ENCODE data around the gene UST. TPM values are rescaled to one million over a fixed set of nuclear protein-coding genes. Genes with fewer than 3 reads are reported as not detected.

UST gene
- total RNA-seq, 5 donors from 2014 or later (not counting 1 experiment from before 2014, with no cell fraction given): 1.9 to 5.3 (median 3.0) TPM

- H3K4me1 ChIP-seq (ENCODE audit: control insufficient read depth in 1 of 2, extremely low read depth in 1 of 2, insufficient read depth in 2 of 2, low read length in 2 of 2): no peaks in the 10 kb centered on the region
- peaks cover 0 to 7% (median 0%) of the 10 kb centered on the region in 3 donors for H3K9me3 Mint-ChIP-seq
- ATAC-seq (replicated peaks in 1 of 4): no peak
- H3K9me3 ChIP-seq: no peaks in the 10 kb centered on the region
- no peak for DNase-seq
- no peak overlapping the region for H3K27ac ChIP-seq (ENCODE audit: low read length)
- no peaks in the 10 kb centered on the region for H3K36me3 ChIP-seq (ENCODE audit: control insufficient read depth in 2 of 2, extremely low read depth in 1 of 2, insufficient read depth in 1 of 2, low read length in 1 of 2)
- no peak overlapping the region for H3K4me3 ChIP-seq (ENCODE audit: control insufficient read depth in 1 of 2, extremely low read depth in 1 of 2, low read length in 1 of 2)
- H3K4me3 Mint-ChIP-seq: no peak overlapping the region
- H3K27me3 ChIP-seq (replicated peaks in 1 of 2; ENCODE audit: control insufficient read depth in 2 of 2, extremely low read depth in 1 of 2, insufficient read depth in 2 of 2, low read length in 1 of 2): no peaks in the 10 kb centered on the region
- POLR2A ChIA-PET: no interaction called here
- CTCF ChIA-PET: no interaction called here
- H3K27ac Mint-ChIP-seq: no peak overlapping the region
- H3K4me1 Mint-ChIP-seq: peaks cover 0 to 2% (median under 1%) of the 10 kb centered on the region in 3 donors
- H3K27me3 Mint-ChIP-seq: peaks cover 0 to 2% of the 10 kb centered on the region in 2 donors
- no peaks in the 10 kb centered on the region for H3K36me3 Mint-ChIP-seq
- 75% methylated on average over 2 of the region's 5 CpGs for WGBS (ENCODE audit: insufficient coverage)
Measured at GRCh38 chr6:148814082-148814790, 67.4 kb downstream of the UST start.

- ATAC-seq (replicated peaks in 1 of 4) (no peak), DNase-seq (no peak)
- no CpG with 5 or more reads among the region's 2 CpGs for WGBS (ENCODE audit: insufficient coverage)
- peaks cover 0 to 7% (median 0%) of the 10 kb centered on the region in 3 donors for H3K9me3 Mint-ChIP-seq
- Histone ChIP-seq H3K27ac (ENCODE audit: low read length) (no peak overlapping the region), H3K9me3 (no peaks in the 10 kb centered on the region), H3K4me3 (ENCODE audit: control insufficient read depth in 1 of 2, extremely low read depth in 1 of 2, low read length in 1 of 2) (no peak overlapping the region), H3K4me1 (ENCODE audit: control insufficient read depth in 1 of 2, extremely low read depth in 1 of 2, insufficient read depth in 2 of 2, low read length in 2 of 2) (no peaks in the 10 kb centered on the region), H3K27me3 (replicated peaks in 1 of 2; ENCODE audit: control insufficient read depth in 2 of 2, extremely low read depth in 1 of 2, insufficient read depth in 2 of 2, low read length in 1 of 2) (no peaks in the 10 kb centered on the region), H3K36me3 (ENCODE audit: control insufficient read depth in 2 of 2, extremely low read depth in 1 of 2, insufficient read depth in 1 of 2, low read length in 1 of 2) (no peaks in the 10 kb centered on the region)
- H3K4me3 Mint-ChIP-seq: no peak overlapping the region
- H3K36me3 Mint-ChIP-seq: no peaks in the 10 kb centered on the region
- H3K27me3 Mint-ChIP-seq: peaks cover 0 to 2% of the 10 kb centered on the region in 2 donors
- no peak overlapping the region for H3K27ac Mint-ChIP-seq
- POLR2A ChIA-PET: no interaction called here
- peaks cover 0 to 2% (median 0%) of the 10 kb centered on the region in 3 donors for H3K4me1 Mint-ChIP-seq
- CTCF ChIA-PET: no interaction called here
Measured at GRCh38 chr6:148814869-148815268, 68.0 kb downstream of the UST start.

- Histone ChIP-seq H3K27ac (ENCODE audit: low read length) (no peak overlapping the region), H3K4me3 (ENCODE audit: control insufficient read depth in 1 of 2, extremely low read depth in 1 of 2, low read length in 1 of 2) (no peak overlapping the region), H3K9me3 (no peaks in the 10 kb centered on the region), H3K4me1 (ENCODE audit: control insufficient read depth in 1 of 2, extremely low read depth in 1 of 2, insufficient read depth in 2 of 2, low read length in 2 of 2) (no peaks in the 10 kb centered on the region), H3K36me3 (ENCODE audit: control insufficient read depth in 2 of 2, extremely low read depth in 1 of 2, insufficient read depth in 1 of 2, low read length in 1 of 2) (no peaks in the 10 kb centered on the region), H3K27me3 (replicated peaks in 1 of 2; ENCODE audit: control insufficient read depth in 2 of 2, extremely low read depth in 1 of 2, insufficient read depth in 2 of 2, low read length in 1 of 2) (no peaks in the 10 kb centered on the region)
- Mint-ChIP-seq H3K4me3 (no peak overlapping the region), H3K27me3 (peaks cover 0 to 2% of the 10 kb centered on the region in 2 donors), H3K9me3 (peaks cover 0 to 7% (median 0%) of the 10 kb centered on the region in 3 donors), H3K4me1 (peaks cover 0 to 2% (median 0%) of the 10 kb centered on the region in 3 donors), H3K36me3 (no peaks in the 10 kb centered on the region), H3K27ac (no peak overlapping the region)
- POLR2A ChIA-PET: no interaction called here
- no peak for DNase-seq
- no peak for ATAC-seq (replicated peaks in 1 of 4)
- CTCF ChIA-PET: no interaction called here
Measured at GRCh38 chr6:148816117-148816516, 69.3 kb downstream of the UST start.

- Mint-ChIP-seq H3K9me3 (peaks cover 0 to 7% (median 0%) of the 10 kb centered on the region in 3 donors), H3K27ac (no peak overlapping the region)
- CTCF ChIA-PET: interaction anchor here in 1 of 2 donors (0.6 kb wide), 1 partner anchor 155 kb away, joined by 3 read pairs; no protein-coding TSS in a partner anchor
Measured at GRCh38 chr6:148817689-148818088, 70.9 kb downstream of the UST start.

GRCh38 chr6:148818939-148819575 lies 72.2 kb downstream of the UST start:
- H3K27ac Mint-ChIP-seq: no peak overlapping the region
- H3K27me3 Mint-ChIP-seq: peaks cover 0 to 2% of the 10 kb centered on the region in 2 donors
- no peaks in the 10 kb centered on the region for H3K9me3 ChIP-seq
- DNase-seq (no peak), ATAC-seq (replicated peaks in 1 of 4) (no peak)
- CTCF ChIA-PET: no interaction called here
- H3K4me1 Mint-ChIP-seq: peaks cover 0 to 7% (median 0%) of the 10 kb centered on the region in 3 donors
- no peak overlapping the region for H3K4me3 Mint-ChIP-seq
- WGBS (ENCODE audit: insufficient coverage): 100% methylated on average over 2 of the region's 7 CpGs
- H3K4me1 ChIP-seq (ENCODE audit: control insufficient read depth in 1 of 2, extremely low read depth in 1 of 2, insufficient read depth in 2 of 2, low read length in 2 of 2): no peaks in the 10 kb centered on the region
- POLR2A ChIA-PET: no interaction called here
- H3K27ac ChIP-seq (ENCODE audit: low read length): no peak overlapping the region
- H3K4me3 ChIP-seq (ENCODE audit: control insufficient read depth in 1 of 2, extremely low read depth in 1 of 2, low read length in 1 of 2): no peak overlapping the region
- no peaks in the 10 kb centered on the region for H3K36me3 Mint-ChIP-seq
- H3K27me3 ChIP-seq (replicated peaks in 1 of 2; ENCODE audit: control insufficient read depth in 2 of 2, extremely low read depth in 1 of 2, insufficient read depth in 2 of 2, low read length in 1 of 2): no peaks in the 10 kb centered on the region
- peaks cover 0 to 7% (median 0%) of the 10 kb centered on the region in 3 donors for H3K9me3 Mint-ChIP-seq
- H3K36me3 ChIP-seq (ENCODE audit: control insufficient read depth in 2 of 2, extremely low read depth in 1 of 2, insufficient read depth in 1 of 2, low read length in 1 of 2): no peaks in the 10 kb centered on the region

More at GRCh38 chr6:148817689-148818088, 70.9 kb downstream of the UST start:
- DNase-seq (no peak), ATAC-seq (replicated peaks in 1 of 4) (no peak)
- no peaks in the 10 kb centered on the region for H3K36me3 ChIP-seq (ENCODE audit: control insufficient read depth in 2 of 2, extremely low read depth in 1 of 2, insufficient read depth in 1 of 2, low read length in 1 of 2)
- Mint-ChIP-seq H3K4me1 (peaks cover 0 to 2% (median 0%) of the 10 kb centered on the region in 3 donors), H3K27me3 (peaks cover 0 to 2% of the 10 kb centered on the region in 2 donors), H3K4me3 (no peak overlapping the region), H3K36me3 (no peaks in the 10 kb centered on the region)
- H3K27me3 ChIP-seq (replicated peaks in 1 of 2; ENCODE audit: control insufficient read depth in 2 of 2, extremely low read depth in 1 of 2, insufficient read depth in 2 of 2, low read length in 1 of 2): no peaks in the 10 kb centered on the region
- no peak overlapping the region for H3K27ac ChIP-seq (ENCODE audit: low read length)
- no peak overlapping the region for H3K4me3 ChIP-seq (ENCODE audit: control insufficient read depth in 1 of 2, extremely low read depth in 1 of 2, low read length in 1 of 2)
- POLR2A ChIA-PET: no interaction called here
- H3K4me1 ChIP-seq (ENCODE audit: control insufficient read depth in 1 of 2, extremely low read depth in 1 of 2, insufficient read depth in 2 of 2, low read length in 2 of 2): no peaks in the 10 kb centered on the region
- H3K9me3 ChIP-seq: no peaks in the 10 kb centered on the region
- 92% methylated on average over 2 of the region's 3 CpGs for WGBS (ENCODE audit: insufficient coverage)

- Histone ChIP-seq H3K9me3 (no peaks in the 10 kb centered on the region), H3K36me3 (ENCODE audit: control insufficient read depth in 2 of 2, extremely low read depth in 1 of 2, insufficient read depth in 1 of 2, low read length in 1 of 2) (no peaks in the 10 kb centered on the region), H3K4me1 (ENCODE audit: control insufficient read depth in 1 of 2, extremely low read depth in 1 of 2, insufficient read depth in 2 of 2, low read length in 2 of 2) (no peaks in the 10 kb centered on the region), H3K4me3 (ENCODE audit: control insufficient read depth in 1 of 2, extremely low read depth in 1 of 2, low read length in 1 of 2) (no peak overlapping the region), H3K27me3 (replicated peaks in 1 of 2; ENCODE audit: control insufficient read depth in 2 of 2, extremely low read depth in 1 of 2, insufficient read depth in 2 of 2, low read length in 1 of 2) (no peaks in the 10 kb centered on the region), H3K27ac (ENCODE audit: low read length) (no peak overlapping the region)
- H3K4me3 Mint-ChIP-seq: no peak overlapping the region
- H3K27me3 Mint-ChIP-seq: peaks cover 1% of the 10 kb centered on the region in 2 donors
- WGBS (ENCODE audit: insufficient coverage): 80% methylated on average over 1 of the region's 6 CpGs
- peaks cover under 1% of the 10 kb centered on the region for H3K36me3 Mint-ChIP-seq
- no peak for DNase-seq
- POLR2A ChIA-PET: no interaction called here
- peaks cover 0 to 8% (median 0%) of the 10 kb centered on the region in 3 donors for H3K4me1 Mint-ChIP-seq
- no peak overlapping the region for H3K27ac Mint-ChIP-seq
- no peak for ATAC-seq (replicated peaks in 1 of 4)
- peaks cover 0 to 7% (median 2%) of the 10 kb centered on the region in 3 donors for H3K9me3 Mint-ChIP-seq
- CTCF ChIA-PET: no interaction called here
Measured at GRCh38 chr6:148819852-148820251, 73.0 kb downstream of the UST start.

All from T-cell (primary cell).